HG03378 (cell line): Measurements from ENCODE around the gene ATP1B3.
"Not testable (repeated sequence)": the region's sequence is repeated elsewhere in the genome, so short reads cannot be mapped to it uniquely, and the experiment has no call there.

ENCODE experiments used
- ATAC-seq: cut with Tn5 transposase; IDR thresholded peaks from one replicate; pipeline ENCODE4 v1.9.1; 2021; ENCODE audit warnings: mild to moderate bottlenecking, moderate library complexity; ENCODE audit not compliant: unreplicated experiment

Gene ATP1B3

GRCh38 chr3:141941093-141941492 is 64.7 kb downstream of the ATP1B3 start:
- ATAC-seq: no peak

GRCh38 chr3:141942006-141942405 is 65.6 kb downstream of the ATP1B3 start:
- ATAC-seq: no peak

GRCh38 chr3:141945726-141946485 is 69.5 kb downstream of the ATP1B3 start:
- ATAC-seq: no peak

GRCh38 chr3:141949399-141949798 is 73.0 kb downstream of the ATP1B3 start:
- no peak for ATAC-seq

- ATAC-seq: no peak
These were observed 73.5 kb downstream of the ATP1B3 start for GRCh38 chr3:141949972-141950371.

- ATAC-seq: no peak
These were observed 74.4 kb downstream of the ATP1B3 start for GRCh38 chr3:141950572-141951493.

- no peak for ATAC-seq
These were observed 76.2 kb downstream of the ATP1B3 start for GRCh38 chr3:141952611-141953010.

GRCh38 chr3:141955175-141955574 is 78.7 kb downstream of the ATP1B3 start:
- ATAC-seq: no peak

- ATAC-seq: no peak
These were observed 83.4 kb downstream of the ATP1B3 start for GRCh38 chr3:141959589-141960554.

- ATAC-seq: no peak
These were observed 84.3 kb downstream of the ATP1B3 start for GRCh38 chr3:141960731-141961130.

GRCh38 chr3:141963301-141963700 is 86.9 kb downstream of the ATP1B3 start:
- no peak for ATAC-seq

GRCh38 chr3:141965471-141965870 is 89.0 kb downstream of the ATP1B3 start:
- ATAC-seq: no peak

- ATAC-seq: no peak
These were observed 93.3 kb downstream of the ATP1B3 start for GRCh38 chr3:141969711-141970110.

GRCh38 chr3:141971571-141971970 is 95.1 kb downstream of the ATP1B3 start:
- ATAC-seq: no peak

- no peak for ATAC-seq
These were observed 96.0 kb downstream of the ATP1B3 start for GRCh38 chr3:141972399-141972798.

GRCh38 chr3:141974777-141975176 is 98.3 kb downstream of the ATP1B3 start:
- ATAC-seq: not testable (repeated sequence)
